GM12801 (cell line): ENCODE measurements around the gene CNTNAP5.

ENCODE experiments used
- CTCF ChIP-seq: IDR thresholded peaks from one replicate; pipeline ENCODE4 v1.5.1; 2011; ENCODE audit warnings: control low read depth; ENCODE audit not compliant: insufficient read length; ENCODE audit errors: extremely low read depth

Gene CNTNAP5

GRCh38 chr2:124180635-124181034 lies 155.5 kb downstream of the CNTNAP5 start:
- TF ChIP-seq CTCF: no peak

- no peak for TF ChIP-seq CTCF
Measured at GRCh38 chr2:124186801-124187200, 161.7 kb downstream of the CNTNAP5 start.

- no peak for TF ChIP-seq CTCF
Measured at GRCh38 chr2:124187948-124188347, 162.9 kb downstream of the CNTNAP5 start.

GRCh38 chr2:124193706-124194105 lies 168.6 kb downstream of the CNTNAP5 start:
- TF ChIP-seq CTCF: no peak

- TF ChIP-seq CTCF: no peak
Measured at GRCh38 chr2:124201713-124202112, 176.6 kb downstream of the CNTNAP5 start.

GRCh38 chr2:124209441-124209840 lies 184.4 kb downstream of the CNTNAP5 start:
- TF ChIP-seq CTCF: no peak

- TF ChIP-seq CTCF: no peak
Measured at GRCh38 chr2:124211461-124211860, 186.4 kb downstream of the CNTNAP5 start.

- no peak for TF ChIP-seq CTCF
Measured at GRCh38 chr2:124213977-124214587, 189.0 kb downstream of the CNTNAP5 start.
